Measurements from ENCODE around the gene AFDN. TPM values are rescaled to one million over a fixed set of nuclear protein-coding genes. Genes with fewer than 3 reads are reported as not detected.

Gene AFDN
- total and polyA plus RNA-seq, 2 experiments from 2014 or later = 66.9 to 200 TPM

GRCh38 chr6:167839343-167839742, 12.6 kb downstream of the AFDN start (continued):
- TF ChIP-seq, protein P1, sequence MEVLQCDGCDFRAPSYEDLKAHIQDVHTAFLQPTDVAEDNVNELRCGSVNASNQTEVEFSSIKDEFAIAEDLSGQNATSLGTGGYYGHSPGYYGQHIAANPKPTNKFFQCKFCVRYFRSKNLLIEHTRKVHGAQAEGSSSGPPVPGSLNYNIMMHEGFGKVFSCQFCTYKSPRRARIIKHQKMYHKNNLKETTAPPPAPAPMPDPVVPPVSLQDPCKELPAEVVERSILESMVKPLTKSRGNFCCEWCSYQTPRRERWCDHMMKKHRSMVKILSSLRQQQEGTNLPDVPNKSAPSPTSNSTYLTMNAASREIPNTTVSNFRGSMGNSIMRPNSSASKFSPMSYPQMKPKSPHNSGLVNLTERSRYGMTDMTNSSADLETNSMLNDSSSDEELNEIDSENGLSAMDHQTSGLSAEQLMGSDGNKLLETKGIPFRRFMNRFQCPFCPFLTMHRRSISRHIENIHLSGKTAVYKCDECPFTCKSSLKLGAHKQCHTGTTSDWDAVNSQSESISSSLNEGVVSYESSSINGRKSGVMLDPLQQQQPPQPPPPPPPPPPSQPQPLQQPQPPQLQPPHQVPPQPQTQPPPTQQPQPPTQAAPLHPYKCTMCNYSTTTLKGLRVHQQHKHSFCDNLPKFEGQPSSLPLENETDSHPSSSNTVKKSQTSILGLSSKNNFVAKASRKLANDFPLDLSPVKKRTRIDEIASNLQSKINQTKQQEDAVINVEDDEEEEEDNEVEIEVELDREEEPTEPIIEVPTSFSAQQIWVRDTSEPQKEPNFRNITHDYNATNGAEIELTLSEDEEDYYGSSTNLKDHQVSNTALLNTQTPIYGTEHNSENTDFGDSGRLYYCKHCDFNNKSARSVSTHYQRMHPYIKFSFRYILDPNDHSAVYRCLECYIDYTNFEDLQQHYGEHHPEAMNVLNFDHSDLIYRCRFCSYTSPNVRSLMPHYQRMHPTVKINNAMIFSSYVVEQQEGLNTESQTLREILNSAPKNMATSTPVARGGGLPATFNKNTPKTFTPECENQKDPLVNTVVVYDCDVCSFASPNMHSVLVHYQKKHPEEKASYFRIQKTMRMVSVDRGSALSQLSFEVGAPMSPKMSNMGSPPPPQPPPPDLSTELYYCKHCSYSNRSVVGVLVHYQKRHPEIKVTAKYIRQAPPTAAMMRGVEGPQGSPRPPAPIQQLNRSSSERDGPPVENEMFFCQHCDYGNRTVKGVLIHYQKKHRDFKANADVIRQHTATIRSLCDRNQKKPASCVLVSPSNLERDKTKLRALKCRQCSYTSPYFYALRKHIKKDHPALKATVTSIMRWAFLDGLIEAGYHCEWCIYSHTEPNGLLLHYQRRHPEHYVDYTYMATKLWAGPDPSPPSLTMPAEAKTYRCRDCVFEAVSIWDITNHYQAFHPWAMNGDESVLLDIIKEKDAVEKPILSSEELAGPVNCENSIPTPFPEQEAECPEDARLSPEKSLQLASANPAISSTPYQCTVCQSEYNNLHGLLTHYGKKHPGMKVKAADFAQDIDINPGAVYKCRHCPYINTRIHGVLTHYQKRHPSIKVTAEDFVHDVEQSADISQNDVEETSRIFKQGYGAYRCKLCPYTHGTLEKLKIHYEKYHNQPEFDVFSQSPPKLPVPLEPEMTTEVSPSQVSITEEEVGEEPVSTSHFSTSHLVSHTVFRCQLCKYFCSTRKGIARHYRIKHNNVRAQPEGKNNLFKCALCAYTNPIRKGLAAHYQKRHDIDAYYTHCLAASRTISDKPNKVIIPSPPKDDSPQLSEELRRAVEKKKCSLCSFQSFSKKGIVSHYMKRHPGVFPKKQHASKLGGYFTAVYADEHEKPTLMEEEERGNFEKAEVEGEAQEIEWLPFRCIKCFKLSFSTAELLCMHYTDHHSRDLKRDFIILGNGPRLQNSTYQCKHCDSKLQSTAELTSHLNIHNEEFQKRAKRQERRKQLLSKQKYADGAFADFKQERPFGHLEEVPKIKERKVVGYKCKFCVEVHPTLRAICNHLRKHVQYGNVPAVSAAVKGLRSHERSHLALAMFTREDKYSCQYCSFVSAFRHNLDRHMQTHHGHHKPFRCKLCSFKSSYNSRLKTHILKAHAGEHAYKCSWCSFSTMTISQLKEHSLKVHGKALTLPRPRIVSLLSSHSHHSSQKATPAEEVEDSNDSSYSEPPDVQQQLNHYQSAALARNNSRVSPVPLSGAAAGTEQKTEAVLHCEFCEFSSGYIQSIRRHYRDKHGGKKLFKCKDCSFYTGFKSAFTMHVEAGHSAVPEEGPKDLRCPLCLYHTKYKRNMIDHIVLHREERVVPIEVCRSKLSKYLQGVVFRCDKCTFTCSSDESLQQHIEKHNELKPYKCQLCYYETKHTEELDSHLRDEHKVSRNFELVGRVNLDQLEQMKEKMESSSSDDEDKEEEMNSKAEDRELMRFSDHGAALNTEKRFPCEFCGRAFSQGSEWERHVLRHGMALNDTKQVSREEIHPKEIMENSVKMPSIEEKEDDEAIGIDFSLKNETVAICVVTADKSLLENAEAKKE (CRISPR knock-in tag; IDR thresholded peaks at IDR 0.05) = no peak

GRCh38 chr6:167839755-167840154, 13.0 kb downstream of the AFDN start:
- peaks cover 46% of the 10 kb centered on the region for H3K4me1 ChIP-seq (ENCODE audit: insufficient read depth)

More at GRCh38 chr6:167839755-167840154, 13.0 kb downstream of the AFDN start:
- no peak overlapping the region for H3K4me2 ChIP-seq
- ATAC-seq (peak; percentile 61), DNase-seq (ENCODE audit: low spot score) (no peak)
- H3K4me1 Mint-ChIP-seq = peaks cover 22% of the 10 kb centered on the region
- H3K36me3 ChIP-seq (ENCODE audit: insufficient read depth) = no peaks in the 10 kb centered on the region
- H3K27me3 Mint-ChIP-seq (ENCODE audit: insufficient read depth, low read depth, poor library complexity) = no peaks in the 10 kb centered on the region
- H2AFZ ChIP-seq = no peak overlapping the region
- no peaks in the 10 kb centered on the region for H3K9me2 ChIP-seq (ENCODE audit: insufficient read depth)
- H3K9me3 Mint-ChIP-seq = no peaks in the 10 kb centered on the region
- H3K79me2 ChIP-seq (replicated peaks; ENCODE audit: insufficient read depth) = peaks cover 100% of the 10 kb centered on the region
- no peak overlapping the region for H3K4me3 ChIP-seq
- no peak overlapping the region for H3K27ac ChIP-seq (ENCODE audit: low read depth)
- peaks cover 33% of the 10 kb centered on the region for H4K20me1 ChIP-seq (replicated peaks; ENCODE audit: insufficient read depth)
- TF ChIP-seq ZNF114 (CRISPR knock-in tag; IDR thresholded peaks at IDR 0.05) (no peak), EZH2 (IDR thresholded peaks at IDR 0.05; ENCODE audit: low read depth, unreplicated experiment) (no peak), ZNF331 (CRISPR knock-in tag; IDR thresholded peaks at IDR 0.05; ENCODE audit: low read depth) (no peak)
- TF ChIP-seq, protein P2, sequence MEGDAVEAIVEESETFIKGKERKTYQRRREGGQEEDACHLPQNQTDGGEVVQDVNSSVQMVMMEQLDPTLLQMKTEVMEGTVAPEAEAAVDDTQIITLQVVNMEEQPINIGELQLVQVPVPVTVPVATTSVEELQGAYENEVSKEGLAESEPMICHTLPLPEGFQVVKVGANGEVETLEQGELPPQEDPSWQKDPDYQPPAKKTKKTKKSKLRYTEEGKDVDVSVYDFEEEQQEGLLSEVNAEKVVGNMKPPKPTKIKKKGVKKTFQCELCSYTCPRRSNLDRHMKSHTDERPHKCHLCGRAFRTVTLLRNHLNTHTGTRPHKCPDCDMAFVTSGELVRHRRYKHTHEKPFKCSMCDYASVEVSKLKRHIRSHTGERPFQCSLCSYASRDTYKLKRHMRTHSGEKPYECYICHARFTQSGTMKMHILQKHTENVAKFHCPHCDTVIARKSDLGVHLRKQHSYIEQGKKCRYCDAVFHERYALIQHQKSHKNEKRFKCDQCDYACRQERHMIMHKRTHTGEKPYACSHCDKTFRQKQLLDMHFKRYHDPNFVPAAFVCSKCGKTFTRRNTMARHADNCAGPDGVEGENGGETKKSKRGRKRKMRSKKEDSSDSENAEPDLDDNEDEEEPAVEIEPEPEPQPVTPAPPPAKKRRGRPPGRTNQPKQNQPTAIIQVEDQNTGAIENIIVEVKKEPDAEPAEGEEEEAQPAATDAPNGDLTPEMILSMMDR (conservative IDR thresholded peaks at IDR 0.05; ENCODE audit: low read depth in 2 of 2) = no peak
- no peaks in the 10 kb centered on the region for H3F3A ChIP-seq (replicated peaks; ENCODE audit: low read depth)
- H3K27ac Mint-ChIP-seq = no peak overlapping the region
- no peak overlapping the region for H3K4me3 Mint-ChIP-seq
- no peaks in the 10 kb centered on the region for H3K36me3 Mint-ChIP-seq (ENCODE audit: low read depth)
- no peaks in the 10 kb centered on the region for H3K27me3 ChIP-seq (ENCODE audit: insufficient read depth)
